ENCODE measurements around the gene MYO1B.
A peak's percentile ranks its signal among the peaks of the same experiment; 100 is the strongest.

MYO1B gene
- total RNA-seq, result 0.47 to 1.9 (median 1.00) reads per million in 4 donors

- peak; percentile 10 to 47 (median 30) for DNase-seq
These were observed at the start of gene MYO1B for GRCh38 chr2:191245046-191245868. MYO1B (plus strand) TSS chr2:191245404; CDS start chr2:191276896, 31,492 bp downstream.

DNA sequence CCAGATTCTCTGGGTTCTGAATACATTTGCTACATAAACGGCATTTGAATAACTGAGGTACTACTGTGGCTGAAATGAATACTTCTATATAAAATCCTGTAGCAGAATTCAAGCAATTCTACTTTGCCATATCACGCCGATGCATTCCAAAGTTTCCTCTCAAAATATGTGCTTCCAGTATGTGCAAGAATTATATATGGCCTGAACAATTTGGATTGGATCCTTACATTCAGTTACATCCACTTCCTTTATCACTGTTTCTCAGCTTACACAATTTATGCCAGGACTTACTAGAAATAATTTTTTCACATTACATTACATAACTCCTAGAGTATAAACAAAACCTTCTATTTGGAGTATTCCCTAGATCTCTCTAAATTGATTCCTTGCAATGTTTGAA is 48.1 kb upstream of the MYO1B start:
- DNase-seq, result no peak

DNA sequence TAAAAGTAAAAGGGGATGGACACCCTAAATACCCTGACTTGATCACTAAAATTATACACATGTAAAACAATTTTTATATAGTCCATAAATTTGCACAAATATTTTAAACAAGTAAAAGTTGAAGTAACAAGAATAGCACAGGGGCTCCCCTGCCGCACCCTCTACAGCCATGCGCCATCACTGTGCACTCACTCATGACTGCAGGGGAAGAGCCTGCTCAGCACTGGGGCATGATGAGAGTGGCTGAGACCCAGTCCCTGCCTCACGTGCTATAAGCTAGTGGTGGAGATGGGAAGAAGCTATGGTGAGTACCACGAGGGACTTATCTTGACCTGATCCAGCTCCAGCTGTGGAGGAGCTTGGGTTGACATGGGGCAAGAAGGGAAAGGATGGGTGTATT is 46.9 kb upstream of the MYO1B start:
- no peak for DNase-seq

GRCh38 chr2:191199929-191200512 is 45.2 kb upstream of the MYO1B start:
- DNase-seq, result no peak

GRCh38 chr2:191200910-191201309 is 44.3 kb upstream of the MYO1B start:
- DNase-seq, result no peak

GRCh38 chr2:191202209-191202721 is 42.9 kb upstream of the MYO1B start:
- DNase-seq, result no peak

DNA sequence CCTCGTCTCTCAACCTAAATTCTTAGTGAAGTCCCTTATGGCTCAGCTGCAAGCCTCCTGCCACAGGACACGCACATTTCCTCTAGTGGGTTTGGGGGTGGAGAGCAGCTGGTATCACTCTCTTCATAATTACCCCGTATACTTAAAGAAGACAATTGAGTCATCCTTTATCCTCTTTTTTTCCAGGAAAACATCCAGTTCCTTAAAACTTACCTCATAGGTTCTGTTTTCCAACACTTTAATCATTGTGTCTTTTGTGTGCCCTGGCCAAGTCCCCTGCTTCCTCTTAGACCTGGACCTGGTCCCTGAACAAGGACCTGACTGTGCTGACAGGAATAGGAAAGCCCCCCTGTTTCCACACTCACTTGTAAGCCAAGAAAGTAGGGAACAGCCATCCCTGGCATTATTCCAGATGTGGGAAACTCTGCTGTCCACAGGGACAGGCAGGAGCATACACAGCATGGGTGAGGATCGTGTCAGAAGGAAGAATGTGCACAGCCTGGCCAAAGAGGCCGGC is 42.3 kb upstream of the MYO1B start:
- peak in 1 of 5 donors; percentile 50 for DNase-seq

GRCh38 chr2:191204433-191204832 is 40.8 kb upstream of the MYO1B start:
- no peak for DNase-seq

DNA sequence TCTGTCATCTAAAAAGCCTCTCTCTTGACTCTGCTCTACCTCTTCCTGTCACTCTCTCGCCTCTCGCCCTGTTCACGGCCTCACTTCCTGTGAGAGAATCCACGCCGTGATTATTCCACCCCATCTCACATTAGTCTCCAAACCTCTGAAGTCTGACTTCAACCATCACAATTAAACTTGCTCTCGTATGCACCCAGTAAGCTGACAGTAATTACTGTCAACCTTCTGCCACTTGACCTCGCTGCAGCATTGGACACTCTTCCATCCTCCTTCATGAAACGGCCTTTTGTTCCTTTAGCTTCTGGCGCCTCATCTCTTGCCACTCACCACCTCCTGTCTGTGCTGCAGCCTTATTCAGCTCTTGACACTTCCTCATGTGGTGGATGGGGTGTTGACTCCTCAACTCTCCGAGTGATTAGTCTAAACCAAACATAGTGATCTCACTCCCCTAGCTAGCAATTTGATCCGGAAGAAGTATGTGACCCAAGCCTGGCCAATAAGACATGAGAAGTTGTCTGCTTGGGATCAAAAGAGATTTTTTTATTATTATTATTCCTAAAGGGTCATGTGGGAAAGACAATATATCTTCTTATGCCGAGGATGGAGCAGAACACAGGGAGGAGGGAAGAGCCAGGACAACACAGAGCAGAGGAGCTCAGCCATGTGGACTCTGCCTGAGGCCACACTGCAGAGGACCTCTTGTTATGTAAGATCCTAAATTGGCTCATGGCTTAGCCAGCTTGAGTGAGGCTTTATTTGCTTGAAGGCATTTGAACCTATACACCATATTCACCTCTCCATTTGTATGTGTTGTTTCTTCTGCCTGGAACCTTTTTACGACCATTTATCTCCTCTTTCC is 38.4 kb upstream of the MYO1B start:
- peak in 2 of 5 donors; percentile 20 to 56 for DNase-seq

- no peak for DNase-seq
These were observed 35.9 kb upstream of the MYO1B start for GRCh38 chr2:191209340-191209739.

DNA sequence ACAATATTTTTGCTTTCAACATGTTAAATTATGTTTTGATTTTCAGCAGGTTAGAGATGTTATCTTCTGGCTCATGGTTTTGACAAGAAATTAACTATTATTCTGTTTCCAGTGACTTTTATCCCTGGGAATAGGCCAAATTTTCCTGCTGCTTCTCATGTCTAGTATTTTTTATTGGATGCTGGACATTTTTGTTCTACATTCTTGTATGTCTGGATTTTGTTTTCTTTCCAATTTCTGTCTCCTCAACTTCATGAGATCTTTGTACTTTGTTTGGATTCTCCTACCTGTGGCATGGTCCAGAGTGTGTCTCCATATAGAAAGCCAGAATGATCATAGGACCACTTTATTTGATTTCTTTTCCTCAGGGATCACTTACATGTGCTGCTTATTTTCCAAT is 33.1 kb upstream of the MYO1B start:
- no peak for DNase-seq

GRCh38 chr2:191213333-191213732 is 31.9 kb upstream of the MYO1B start:
- no peak for DNase-seq

GRCh38 chr2:191215230-191215629 is 30.0 kb upstream of the MYO1B start:
- DNase-seq, result no peak

DNA sequence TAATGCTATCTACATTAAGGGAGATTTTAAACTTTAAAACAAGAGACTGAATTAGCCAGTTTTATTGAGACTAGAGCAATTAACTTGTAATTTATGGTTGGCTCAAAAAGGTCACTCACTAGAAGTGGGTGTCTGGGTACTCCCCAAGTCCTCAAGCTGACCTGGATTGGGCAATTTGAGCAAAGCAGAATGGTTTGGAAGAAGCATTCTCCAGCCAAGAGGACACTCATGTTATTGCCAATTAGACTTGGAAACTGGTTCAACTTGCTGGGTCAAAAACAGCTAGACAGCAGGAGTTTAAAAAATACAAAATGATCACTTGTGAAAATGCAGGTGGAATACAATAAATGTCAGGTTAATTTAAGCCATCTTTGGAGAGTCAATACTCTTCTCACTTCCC is 29.5 kb upstream of the MYO1B start:
- no peak for DNase-seq

DNA sequence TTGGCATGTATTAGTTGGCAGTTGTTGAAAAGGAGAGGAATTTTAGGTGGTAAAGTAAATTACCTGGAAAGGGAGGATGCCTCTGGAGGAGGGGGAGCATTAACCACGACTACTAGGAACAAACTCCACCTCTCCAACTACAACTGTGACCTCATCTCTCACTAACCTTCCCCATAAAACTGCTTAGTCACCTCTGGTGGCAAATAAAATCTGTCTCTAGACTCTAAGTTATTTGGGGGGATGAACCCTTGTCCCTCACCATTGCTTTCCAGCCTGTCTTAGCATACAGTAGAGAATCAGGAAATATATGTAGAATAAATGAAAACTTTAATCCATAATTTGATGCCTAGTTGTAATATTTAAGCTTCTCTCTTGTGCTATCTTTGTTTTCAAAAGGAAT is 27.6 kb upstream of the MYO1B start:
- no peak for DNase-seq

DNA sequence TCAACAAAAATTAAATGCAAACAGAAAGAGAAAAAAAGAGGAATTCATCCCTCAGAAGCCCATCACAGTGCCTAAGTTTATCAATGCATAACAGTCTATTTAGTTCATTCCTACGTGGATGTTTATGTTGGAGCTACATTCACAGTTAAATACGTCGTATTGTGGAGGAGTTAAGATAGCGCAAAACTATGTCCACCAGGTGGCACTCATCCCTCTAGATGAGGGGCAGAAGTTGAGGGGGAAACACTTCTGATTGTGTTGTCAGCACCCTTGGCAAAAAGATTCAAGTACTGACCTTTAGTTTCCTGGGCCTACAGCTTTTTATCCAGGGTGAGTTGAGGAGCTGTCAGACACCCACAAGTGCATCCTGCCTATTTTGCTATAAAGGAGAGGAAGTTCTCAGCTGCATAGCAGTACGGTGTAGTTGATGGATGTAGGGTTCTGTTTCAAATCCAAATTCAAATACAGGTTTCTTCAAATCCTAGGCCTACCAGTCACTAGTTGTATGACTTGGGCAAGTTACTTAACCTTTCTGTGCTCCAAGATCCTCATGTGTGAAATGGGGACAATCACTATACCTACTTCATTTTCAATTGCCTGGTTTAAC is 26.8 kb upstream of the MYO1B start:
- peak in 1 of 5 donors; percentile 42 for DNase-seq

DNA sequence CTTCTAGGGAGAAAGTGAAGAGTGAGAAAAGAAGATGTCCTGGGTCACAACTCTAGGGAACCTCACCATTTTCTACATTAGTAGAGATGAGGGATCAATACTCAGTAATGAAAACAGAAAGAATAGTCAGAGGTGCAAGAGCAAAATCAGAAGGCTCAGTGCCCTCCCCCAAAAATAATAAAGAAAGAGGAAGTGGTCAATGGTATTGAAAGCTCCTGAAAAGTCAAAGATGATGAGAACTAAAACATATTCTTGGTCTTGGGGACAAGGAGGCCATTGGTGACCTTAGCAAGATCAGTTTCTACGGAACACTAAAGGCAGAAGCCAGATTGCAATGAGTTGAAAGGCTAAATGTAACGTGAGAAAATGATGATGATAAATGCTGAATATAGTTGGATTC is 24.5 kb upstream of the MYO1B start:
- no peak for DNase-seq

DNA sequence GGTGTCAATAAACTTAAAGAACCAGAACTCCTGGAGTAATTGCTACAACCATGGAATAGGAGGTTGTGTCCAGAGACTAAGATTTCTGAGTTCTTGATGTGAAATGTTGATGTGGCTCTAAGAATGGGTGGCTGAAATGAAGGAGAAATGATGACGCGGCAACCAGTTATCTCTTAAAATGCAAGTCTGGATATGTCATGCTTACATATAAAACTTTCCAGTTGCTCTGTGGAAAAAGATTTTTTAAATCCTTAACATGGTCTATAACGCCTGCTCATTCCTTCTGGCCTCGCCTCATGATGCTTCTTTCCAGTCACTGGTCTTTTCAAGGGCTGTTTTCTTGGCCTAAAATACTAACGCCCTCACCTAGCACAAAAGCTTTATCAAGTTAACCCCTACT is 23.5 kb upstream of the MYO1B start:
- no peak for DNase-seq

DNA sequence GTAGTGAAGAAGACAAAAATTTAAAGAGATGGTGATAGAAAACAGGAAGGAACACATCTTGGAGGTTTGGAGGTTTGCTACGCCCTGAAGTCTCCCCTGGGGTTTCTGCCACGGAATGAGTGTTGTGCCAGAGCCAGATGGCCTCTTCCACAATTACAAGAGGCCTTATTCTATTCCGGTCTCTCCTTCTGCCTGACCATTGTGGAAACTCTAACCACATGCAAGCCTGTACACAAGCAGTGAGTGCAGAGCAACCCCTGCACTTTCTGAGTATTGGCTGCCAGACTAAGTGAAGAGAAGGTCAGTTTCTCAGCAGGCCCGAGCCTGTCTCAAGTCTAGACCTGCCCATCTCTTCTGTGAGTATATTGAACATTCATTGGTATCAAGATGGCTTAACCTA is 22.7 kb upstream of the MYO1B start:
- DNase-seq, result no peak

DNA sequence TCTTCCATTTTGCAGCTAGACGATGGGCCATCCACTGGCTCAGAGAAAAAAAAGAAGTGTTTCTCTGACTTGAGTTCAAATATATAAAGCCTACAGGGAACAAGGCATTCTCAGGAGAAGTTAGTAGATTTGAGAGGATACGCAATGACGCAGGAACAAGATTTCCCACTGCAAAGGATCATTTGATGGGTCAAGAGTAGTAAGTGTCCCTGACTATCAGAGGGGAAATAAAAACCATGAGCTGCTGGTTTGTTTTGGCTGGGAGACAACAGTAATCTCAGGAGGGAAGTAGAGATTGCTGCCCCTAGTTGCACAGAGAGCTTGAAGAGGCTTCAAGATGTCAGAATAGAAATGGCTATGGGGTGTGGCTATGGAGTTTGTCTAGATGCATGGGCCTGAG is 22.3 kb upstream of the MYO1B start:
- no peak for DNase-seq

- no peak for DNase-seq
These were observed 20.1 kb upstream of the MYO1B start for GRCh38 chr2:191225126-191225525.

GRCh38 chr2:191225690-191226089 is 19.5 kb upstream of the MYO1B start:
- DNase-seq, result no peak

GRCh38 chr2:191226196-191226595 is 19.0 kb upstream of the MYO1B start:
- no peak for DNase-seq

All from T-helper 1 cell (primary cell).